PC-9 (cell line): Measurements from ENCODE around the gene FAM163B.

Experiments
- EZH2 ChIP-seq: fragments of 200-600 bp; sonication (generic); IDR thresholded peaks from 2 replicates; pipeline ENCODE4 v1.8.0; 2017; ENCODE audit warnings: antibody characterized with exemption, low read depth
- TF ChIP-seq, protein P1 (sequence below): fragments of 200-600 bp; sonication (generic); conservative IDR thresholded peaks from 2 replicates; pipeline ENCODE4 v1.6.1; 2017; ENCODE audit warnings: mixed run types, antibody characterized with exemption, mild to moderate bottlenecking, moderate library complexity

GRCh38 chr9:133554729-133555128 lies 54.5 kb downstream of the FAM163B start:
- TF ChIP-seq, protein P1, sequence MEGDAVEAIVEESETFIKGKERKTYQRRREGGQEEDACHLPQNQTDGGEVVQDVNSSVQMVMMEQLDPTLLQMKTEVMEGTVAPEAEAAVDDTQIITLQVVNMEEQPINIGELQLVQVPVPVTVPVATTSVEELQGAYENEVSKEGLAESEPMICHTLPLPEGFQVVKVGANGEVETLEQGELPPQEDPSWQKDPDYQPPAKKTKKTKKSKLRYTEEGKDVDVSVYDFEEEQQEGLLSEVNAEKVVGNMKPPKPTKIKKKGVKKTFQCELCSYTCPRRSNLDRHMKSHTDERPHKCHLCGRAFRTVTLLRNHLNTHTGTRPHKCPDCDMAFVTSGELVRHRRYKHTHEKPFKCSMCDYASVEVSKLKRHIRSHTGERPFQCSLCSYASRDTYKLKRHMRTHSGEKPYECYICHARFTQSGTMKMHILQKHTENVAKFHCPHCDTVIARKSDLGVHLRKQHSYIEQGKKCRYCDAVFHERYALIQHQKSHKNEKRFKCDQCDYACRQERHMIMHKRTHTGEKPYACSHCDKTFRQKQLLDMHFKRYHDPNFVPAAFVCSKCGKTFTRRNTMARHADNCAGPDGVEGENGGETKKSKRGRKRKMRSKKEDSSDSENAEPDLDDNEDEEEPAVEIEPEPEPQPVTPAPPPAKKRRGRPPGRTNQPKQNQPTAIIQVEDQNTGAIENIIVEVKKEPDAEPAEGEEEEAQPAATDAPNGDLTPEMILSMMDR: no peak
- no peak for TF ChIP-seq EZH2
